GM12874 (cell line): ENCODE results near the gene SLC14A1.

ENCODE experiments used
- TF ChIP-seq, protein P1 (sequence below): IDR thresholded peaks from 2 replicates; pipeline ENCODE4 v1.5.1; 2011; ENCODE audit warnings: low read depth, mild to moderate bottlenecking, control low read depth, low read length, moderate library complexity; ENCODE audit not compliant: insufficient read depth

Gene SLC14A1

GRCh38 chr18:45702708-45703265, 21.2 kb upstream of the SLC14A1 start:
- TF ChIP-seq, protein P1, sequence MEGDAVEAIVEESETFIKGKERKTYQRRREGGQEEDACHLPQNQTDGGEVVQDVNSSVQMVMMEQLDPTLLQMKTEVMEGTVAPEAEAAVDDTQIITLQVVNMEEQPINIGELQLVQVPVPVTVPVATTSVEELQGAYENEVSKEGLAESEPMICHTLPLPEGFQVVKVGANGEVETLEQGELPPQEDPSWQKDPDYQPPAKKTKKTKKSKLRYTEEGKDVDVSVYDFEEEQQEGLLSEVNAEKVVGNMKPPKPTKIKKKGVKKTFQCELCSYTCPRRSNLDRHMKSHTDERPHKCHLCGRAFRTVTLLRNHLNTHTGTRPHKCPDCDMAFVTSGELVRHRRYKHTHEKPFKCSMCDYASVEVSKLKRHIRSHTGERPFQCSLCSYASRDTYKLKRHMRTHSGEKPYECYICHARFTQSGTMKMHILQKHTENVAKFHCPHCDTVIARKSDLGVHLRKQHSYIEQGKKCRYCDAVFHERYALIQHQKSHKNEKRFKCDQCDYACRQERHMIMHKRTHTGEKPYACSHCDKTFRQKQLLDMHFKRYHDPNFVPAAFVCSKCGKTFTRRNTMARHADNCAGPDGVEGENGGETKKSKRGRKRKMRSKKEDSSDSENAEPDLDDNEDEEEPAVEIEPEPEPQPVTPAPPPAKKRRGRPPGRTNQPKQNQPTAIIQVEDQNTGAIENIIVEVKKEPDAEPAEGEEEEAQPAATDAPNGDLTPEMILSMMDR: no peak

GRCh38 chr18:45708831-45709230, 15.2 kb upstream of the SLC14A1 start:
- TF ChIP-seq, protein P1: no peak

DNA sequence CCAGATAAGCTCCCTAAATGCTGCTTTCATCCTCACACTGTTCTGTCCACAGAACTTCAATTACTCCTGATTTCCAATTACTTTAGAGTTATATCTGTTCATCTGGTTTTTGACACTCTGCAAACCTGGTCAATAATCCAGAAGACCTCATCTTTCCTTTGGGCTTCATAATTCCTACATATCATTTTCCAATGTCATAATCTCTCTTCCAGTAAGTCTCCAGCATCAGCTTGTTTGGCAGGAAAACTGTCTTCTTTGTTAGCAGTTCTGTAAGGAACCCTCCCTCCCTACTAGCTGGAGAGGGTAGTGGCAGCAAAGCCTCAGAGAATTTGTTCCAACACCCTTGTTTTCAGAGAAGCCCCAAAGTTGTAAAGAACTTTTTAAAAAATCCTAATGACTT, 11.9 kb upstream of the SLC14A1 start:
- TF ChIP-seq, protein P1: no peak

DNA sequence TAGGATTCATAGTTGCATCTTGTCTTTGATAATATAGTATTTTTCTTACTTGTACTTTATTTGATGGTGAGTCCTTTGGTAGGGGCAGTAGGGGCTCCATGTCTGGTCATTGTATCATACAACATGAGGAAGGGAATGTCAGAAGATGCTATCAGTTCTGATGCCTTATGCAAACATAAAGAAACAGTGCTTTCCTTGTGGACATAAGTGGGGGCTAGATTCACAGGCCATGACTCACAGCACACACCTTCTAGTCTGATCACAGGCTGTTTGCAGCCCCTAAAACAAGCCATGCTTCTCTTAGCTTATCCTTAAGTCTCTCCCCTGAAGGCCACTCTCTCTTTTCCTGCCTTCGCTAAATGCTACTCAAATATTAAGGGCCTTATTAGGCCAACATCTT, 10.7 kb upstream of the SLC14A1 start:
- TF ChIP-seq, protein P1: no peak

- TF ChIP-seq, protein P1: no peak
Observed at GRCh38 chr18:45715212-45715780, 8.7 kb upstream of the SLC14A1 start.

DNA sequence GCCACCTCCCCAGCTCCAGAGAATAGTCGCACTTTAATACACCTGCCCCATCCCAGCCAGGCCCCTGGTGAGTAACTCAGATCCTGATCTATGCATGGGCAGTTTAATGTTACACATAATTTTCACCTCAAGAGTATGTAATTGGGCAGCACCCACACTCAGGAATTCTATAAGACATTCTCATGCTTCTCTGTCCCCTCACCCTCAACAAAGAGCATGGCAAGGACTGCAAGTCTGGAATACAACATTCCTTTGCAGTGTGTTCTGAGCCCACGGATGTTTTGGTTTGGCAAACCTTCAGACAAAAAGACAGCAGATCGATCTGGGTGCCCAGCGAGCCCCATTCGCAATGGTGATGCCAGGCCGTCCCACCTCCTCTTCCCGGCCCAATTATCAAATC, 4.9 kb upstream of the SLC14A1 start:
- TF ChIP-seq, protein P1: no peak

- TF ChIP-seq, protein P1: peak; percentile 77
Observed at GRCh38 chr18:45722899-45723298, 1.1 kb upstream of the SLC14A1 start.
